Astrocyte (in vitro differentiated cells and primary cell): ENCODE results near the gene CTNNAL1. TPM values are rescaled to one million over a fixed set of nuclear protein-coding genes. Genes with fewer than 3 reads are reported as not detected.

Experiments used
- DNase-seq: peaks from one replicate; pipeline ENCODE4 v3.0.0-alpha.2; 2010; ENCODE audit warnings: low read depth
- FAIRE-seq: peaks from 2 replicates; lab custom pipeline; 2011; peaks lifted over from hg19 to GRCh38; lab: Jason Lieb, UNC
- H2AFZ ChIP-seq: 2 replicates; pipeline ENCODE4 v1.6.0; 2012; ENCODE audit warnings: low read depth, low read length, inconsistent platforms
- H3K27ac ChIP-seq: 2 replicates; pipeline ENCODE4 v1.5.1; 2011; ENCODE audit warnings: low read depth, low read length, inconsistent platforms
- H3K27me3 ChIP-seq: 2 replicates; pipeline ENCODE4 v1.6.0; 2011; ENCODE audit warnings: low read length, inconsistent platforms; ENCODE audit not compliant: insufficient read depth
- H3K36me3 ChIP-seq: 2 replicates; pipeline ENCODE4 v1.5.1; 2011; ENCODE audit warnings: low read length, inconsistent platforms; ENCODE audit not compliant: insufficient read depth
- H3K4me1 ChIP-seq: 2 replicates; pipeline ENCODE4 v1.5.1; 2011; ENCODE audit warnings: low read length, inconsistent platforms; ENCODE audit not compliant: insufficient read depth
- H3K4me2 ChIP-seq: 2 replicates; pipeline ENCODE4 v1.6.0; 2012; ENCODE audit warnings: low read length, inconsistent platforms
- H3K4me3 ChIP-seq: 2 replicates; pipeline ENCODE4 v1.5.1; 2011; ENCODE audit warnings: low read depth, mild to moderate bottlenecking, low read length, inconsistent platforms; ENCODE audit not compliant: insufficient read depth
- H3K79me2 ChIP-seq: 2 replicates; pipeline ENCODE4 v1.6.0; 2012; ENCODE audit warnings: mild to moderate bottlenecking, low read length, inconsistent platforms; ENCODE audit not compliant: insufficient read depth
- H3K9ac ChIP-seq: 2 replicates; pipeline ENCODE4 v1.6.0; 2012; ENCODE audit warnings: mild to moderate bottlenecking, low read length, inconsistent platforms
- H3K9me3 ChIP-seq: 2 replicates; pipeline ENCODE4 v1.5.1; 2012; ENCODE audit warnings: low read depth, mild to moderate bottlenecking, low read length, inconsistent platforms; ENCODE audit not compliant: insufficient read depth
- H4K20me1 ChIP-seq: 2 replicates; pipeline ENCODE4 v1.6.0; 2012; ENCODE audit warnings: low read length, inconsistent platforms; ENCODE audit not compliant: insufficient read depth
- H3K27ac Mint-ChIP-seq: one replicate; pipeline ENCODE4 v1.8.0; 2021; ENCODE audit warnings: mild to moderate bottlenecking, mixed read lengths; ENCODE audit not compliant: unreplicated experiment
- H3K27me3 Mint-ChIP-seq: one replicate; pipeline ENCODE4 v1.8.0; 2021; ENCODE audit warnings: low read depth, mixed read lengths; ENCODE audit not compliant: unreplicated experiment
- H3K36me3 Mint-ChIP-seq: one replicate; pipeline ENCODE4 v1.8.0; 2021; ENCODE audit warnings: low read depth, mixed read lengths; ENCODE audit not compliant: unreplicated experiment
- H3K4me1 Mint-ChIP-seq: one replicate; pipeline ENCODE4 v1.8.0; 2021; ENCODE audit warnings: low read depth, mixed read lengths; ENCODE audit not compliant: unreplicated experiment
- H3K4me3 Mint-ChIP-seq: one replicate; pipeline ENCODE4 v1.8.0; 2021; ENCODE audit warnings: mild to moderate bottlenecking, moderate library complexity, mixed read lengths; ENCODE audit not compliant: unreplicated experiment
- H3K9me3 Mint-ChIP-seq: one replicate; pipeline ENCODE4 v1.8.0; 2021; ENCODE audit warnings: mild to moderate bottlenecking, mixed read lengths; ENCODE audit not compliant: unreplicated experiment
- CTCF ChIP-seq: IDR thresholded peaks from 2 replicates; pipeline ENCODE4 v1.5.1; 2011; ENCODE audit warnings: low read depth, mild to moderate bottlenecking, inconsistent platforms, low read length, moderate library complexity; ENCODE audit not compliant: insufficient read depth
- EZH2 ChIP-seq: IDR thresholded peaks from 2 replicates; pipeline ENCODE4 v1.6.1; 2012; ENCODE audit warnings: mild to moderate bottlenecking, low read length, inconsistent platforms; ENCODE audit not compliant: insufficient read depth
- total RNA-seq: library from RNA; stranded (reverse); gene quantifications from 2 replicates; pipeline ENCODE4 v1.2.1, GENCODE V29; 2021

CTNNAL1 gene
- total RNA-seq, 1 donor from 2014 or later = 35.1 TPM

DNA sequence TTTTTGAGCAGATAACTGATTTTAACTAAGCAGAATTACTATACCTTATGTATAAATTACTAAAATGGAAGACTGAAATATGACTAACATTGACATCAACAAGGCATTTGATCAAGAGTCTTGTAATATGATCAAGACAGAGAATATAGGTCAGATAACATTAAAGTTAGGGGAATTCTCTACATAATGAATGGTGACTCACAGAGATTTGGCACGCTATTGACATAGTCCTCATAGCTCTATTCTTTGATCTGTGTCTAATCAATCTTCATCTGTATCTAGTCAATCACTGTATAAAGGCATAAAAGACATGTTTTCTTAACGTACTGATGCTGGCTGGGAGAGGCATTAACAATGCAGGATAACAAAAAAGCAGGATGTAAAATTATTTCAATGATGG, 61.7 kb downstream of the CTNNAL1 start:
- H2AFZ ChIP-seq = no peak overlapping the region
- no peaks in the 10 kb centered on the region for H3K9me3 ChIP-seq
- no peaks in the 10 kb centered on the region for H3K79me2 ChIP-seq
- H3K4me3 Mint-ChIP-seq = no peak overlapping the region
- no peak overlapping the region for H3K4me3 ChIP-seq
- TF ChIP-seq CTCF = no peak
- TF ChIP-seq EZH2 = no peak
- no peaks in the 10 kb centered on the region for H3K27me3 Mint-ChIP-seq
- DNase-seq = no peak
- H3K36me3 Mint-ChIP-seq = peaks cover 2% of the 10 kb centered on the region
- H3K27me3 ChIP-seq = no peaks in the 10 kb centered on the region
- no peaks in the 10 kb centered on the region for H3K9me3 Mint-ChIP-seq
- no peaks in the 10 kb centered on the region for H3K4me1 Mint-ChIP-seq
- H3K9ac ChIP-seq = no peak overlapping the region
- FAIRE-seq = no peak
- H3K27ac ChIP-seq = no peak overlapping the region
- H3K4me1 ChIP-seq = no peaks in the 10 kb centered on the region
- no peak overlapping the region for H3K27ac Mint-ChIP-seq
- H3K36me3 ChIP-seq = peaks cover 4% of the 10 kb centered on the region
- H3K4me2 ChIP-seq = no peak overlapping the region
- no peaks in the 10 kb centered on the region for H4K20me1 ChIP-seq

DNA sequence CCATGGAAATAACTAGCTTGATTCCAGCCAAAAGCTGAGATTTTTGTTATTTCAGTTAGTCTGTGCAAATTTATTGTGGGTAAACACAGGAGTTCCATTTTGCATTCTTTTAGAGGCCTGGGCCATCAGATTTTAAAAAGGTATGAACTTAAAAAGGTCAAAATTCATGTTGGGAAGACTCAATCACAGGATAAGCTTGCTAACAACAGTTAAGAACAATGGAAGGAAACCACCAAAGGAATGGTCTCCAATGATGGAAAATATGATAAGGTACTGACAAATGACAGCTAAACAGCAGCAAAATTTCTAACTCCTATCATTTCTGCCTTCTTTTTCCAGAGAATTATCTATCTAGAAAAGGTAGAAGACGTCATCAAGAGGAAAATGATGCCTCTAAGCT, 63.1 kb downstream of the CTNNAL1 start:
- Histone ChIP-seq H3K4me3 (no peak overlapping the region), H3K4me2 (no peak overlapping the region), H3K27ac (no peak overlapping the region), H3K9me3 (no peaks in the 10 kb centered on the region), H3K4me1 (no peaks in the 10 kb centered on the region), H3K9ac (no peak overlapping the region), H3K27me3 (no peaks in the 10 kb centered on the region), H3K36me3 (peaks cover 4% of the 10 kb centered on the region), H2AFZ (no peak overlapping the region), H3K79me2 (no peaks in the 10 kb centered on the region), H4K20me1 (no peaks in the 10 kb centered on the region)
- no peak for DNase-seq
- Mint-ChIP-seq H3K4me3 (no peak overlapping the region), H3K27me3 (no peaks in the 10 kb centered on the region), H3K4me1 (no peaks in the 10 kb centered on the region), H3K36me3 (peaks cover 2% of the 10 kb centered on the region), H3K9me3 (no peaks in the 10 kb centered on the region), H3K27ac (no peak overlapping the region)
- FAIRE-seq = no peak
- TF ChIP-seq CTCF (no peak), EZH2 (no peak)

DNA sequence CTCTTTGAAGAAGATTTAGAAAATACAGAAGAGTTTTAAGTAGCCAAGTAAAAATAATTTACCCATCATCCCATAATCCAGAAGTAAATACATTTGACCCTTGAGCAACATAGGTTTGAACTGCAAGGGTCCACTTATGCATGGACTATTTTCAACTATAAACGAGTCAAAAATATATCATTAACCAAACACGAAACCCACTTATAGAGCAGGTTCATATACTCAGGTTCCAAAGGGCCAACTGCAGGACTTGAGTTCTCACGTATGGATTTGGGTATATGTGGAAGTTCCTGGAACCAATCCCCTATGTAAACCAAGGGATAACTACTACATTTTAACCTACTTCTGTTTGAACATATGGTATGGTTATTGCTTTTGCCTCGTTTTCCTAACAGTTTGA, 73.3 kb downstream of the CTNNAL1 start:
- Mint-ChIP-seq H3K36me3 (peaks cover 2% of the 10 kb centered on the region), H3K27ac (no peak overlapping the region), H3K4me3 (no peak overlapping the region), H3K9me3 (no peaks in the 10 kb centered on the region), H3K4me1 (no peaks in the 10 kb centered on the region), H3K27me3 (no peaks in the 10 kb centered on the region)
- no peak for TF ChIP-seq CTCF
- TF ChIP-seq EZH2 = no peak
- no peak for FAIRE-seq
- H3K27me3 ChIP-seq = no peaks in the 10 kb centered on the region
- no peak overlapping the region for H3K27ac ChIP-seq
- no peak overlapping the region for H3K4me2 ChIP-seq
- no peaks in the 10 kb centered on the region for H3K4me1 ChIP-seq
- peaks cover 39% of the 10 kb centered on the region for H3K36me3 ChIP-seq
- DNase-seq = no peak
- peaks cover 10% of the 10 kb centered on the region for H3K79me2 ChIP-seq
- H2AFZ ChIP-seq = no peak overlapping the region
- H3K9ac ChIP-seq = no peak overlapping the region
- no peaks in the 10 kb centered on the region for H4K20me1 ChIP-seq
- no peaks in the 10 kb centered on the region for H3K9me3 ChIP-seq
- H3K4me3 ChIP-seq = no peak overlapping the region
